Globus pallidus (tissue), 1 donor: Measurements from ENCODE around the gene ARSG.

ENCODE experiments used
- DNase-seq: peaks from one replicate; pipeline ENCODE4 v3.0.0-alpha.2; 2015; ENCODE audit warnings: low spot score

The ARSG gene

DNA sequence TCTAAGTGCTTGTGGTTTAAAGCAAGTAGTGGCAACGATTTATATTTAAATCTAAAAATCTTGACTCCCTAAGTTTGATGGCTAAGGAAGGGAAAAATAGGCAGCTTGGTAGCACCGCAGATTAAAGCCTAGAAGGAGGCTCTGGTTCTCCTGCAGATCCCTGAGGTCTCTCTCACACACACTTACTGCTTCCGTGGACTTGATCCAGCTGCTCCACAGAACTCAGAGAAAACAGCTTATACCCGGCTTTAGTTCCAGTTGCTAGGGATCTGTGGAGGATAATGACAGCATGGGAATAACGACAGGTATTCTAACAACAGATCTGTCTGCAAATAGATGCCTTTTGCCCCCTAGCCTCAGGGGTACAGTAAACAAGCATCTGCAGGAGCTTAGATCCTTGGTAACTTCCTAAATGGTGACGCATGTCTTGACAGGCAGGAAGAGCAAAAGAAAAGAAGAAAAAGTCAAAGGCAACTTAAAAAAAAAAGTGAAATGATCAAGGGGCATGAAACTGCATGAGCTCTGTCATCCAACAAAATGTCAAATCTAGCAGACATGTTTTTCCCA, 161.5 kb downstream of the ARSG start:
- no peak for DNase-seq

GRCh38 chr17:68453991-68454665, 162.8 kb downstream of the ARSG start:
- no peak for DNase-seq

- DNase-seq: no peak
Observed at GRCh38 chr17:68455901-68456338, 164.6 kb downstream of the ARSG start.

DNA sequence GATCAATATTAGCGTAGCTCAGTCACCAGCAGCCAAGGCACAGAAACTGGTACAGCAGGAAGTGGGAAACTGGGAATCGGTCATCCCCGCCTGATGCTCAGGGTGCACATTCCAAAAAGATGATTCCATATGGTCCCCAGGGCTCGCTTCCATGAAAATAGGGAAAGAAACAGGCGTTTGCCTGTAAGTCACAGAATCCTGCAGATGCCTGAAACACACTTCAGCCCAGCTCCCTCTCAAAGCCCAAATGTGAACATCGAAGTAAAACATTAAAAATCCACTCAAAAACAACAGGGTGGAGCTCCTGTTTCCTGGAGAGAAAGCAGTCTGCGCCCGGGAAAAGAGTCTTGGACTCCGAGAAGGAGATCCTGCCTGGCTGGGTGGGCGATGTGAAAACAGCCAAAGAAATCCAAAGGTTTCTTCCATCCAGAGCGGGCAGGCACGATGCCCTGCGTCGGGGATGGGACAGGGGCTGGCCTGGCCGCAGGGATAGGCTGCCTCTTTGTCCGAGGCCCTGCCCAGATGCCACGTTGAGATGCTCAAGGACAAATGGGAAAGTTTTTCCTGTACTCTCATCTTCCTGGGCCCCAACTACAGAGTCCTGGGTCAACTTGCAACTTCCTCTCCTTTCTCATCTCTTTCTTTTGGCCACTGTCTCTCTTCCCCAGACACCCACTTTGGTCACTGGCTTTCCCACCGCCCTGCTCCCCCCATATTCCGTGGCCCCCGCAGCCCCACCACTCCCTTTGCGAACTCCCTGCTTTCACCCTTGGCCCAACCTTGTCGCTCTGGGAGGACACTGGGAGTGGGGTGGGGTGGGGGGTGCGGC, 165.3 kb downstream of the ARSG start:
- DNase-seq: peak; percentile 79

- no peak for DNase-seq
Observed at GRCh38 chr17:68457168-68457538, 165.9 kb downstream of the ARSG start, which contains the start of gene WIPI1. TSS of gene WIPI1 (minus strand) at chr17:68457496. CDS start at chr17:68457421, 75 bp downstream.

DNA sequence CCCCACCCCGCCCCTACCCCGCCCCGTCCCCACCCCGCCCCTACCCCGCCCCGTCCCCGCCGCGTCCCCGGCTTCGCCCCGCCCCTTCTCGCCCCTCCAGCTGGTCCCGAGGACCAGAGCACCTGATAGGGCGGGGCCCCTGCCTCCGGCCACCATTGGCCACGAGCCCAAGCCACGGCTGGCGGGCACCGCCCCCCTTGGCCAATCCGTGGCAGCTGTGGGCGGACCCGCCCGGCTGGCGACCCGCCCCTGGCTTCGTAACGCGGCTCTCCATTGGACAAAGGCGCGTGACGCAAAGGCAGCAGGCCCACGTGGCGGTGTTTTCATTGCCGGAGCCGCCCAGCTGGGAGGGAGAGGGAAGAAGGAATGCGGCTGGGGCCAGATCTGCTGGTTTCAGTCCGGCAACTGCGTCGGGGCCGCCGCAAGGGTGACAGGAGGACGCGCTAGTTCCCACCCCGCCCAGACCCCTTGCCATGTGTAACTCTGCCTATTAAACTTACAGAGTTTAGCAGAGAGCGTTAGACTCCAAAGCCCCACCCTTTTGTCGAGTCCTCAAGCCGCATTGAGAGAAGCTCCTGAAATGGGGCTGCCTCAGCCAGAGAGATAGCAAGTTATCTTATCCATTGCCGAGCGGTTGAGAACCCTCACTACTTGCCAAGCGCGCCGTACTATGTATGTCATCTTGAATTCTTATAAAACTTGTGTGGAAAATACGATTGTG, 166.4 kb downstream of the ARSG start:
- DNase-seq: peak; percentile 98

DNA sequence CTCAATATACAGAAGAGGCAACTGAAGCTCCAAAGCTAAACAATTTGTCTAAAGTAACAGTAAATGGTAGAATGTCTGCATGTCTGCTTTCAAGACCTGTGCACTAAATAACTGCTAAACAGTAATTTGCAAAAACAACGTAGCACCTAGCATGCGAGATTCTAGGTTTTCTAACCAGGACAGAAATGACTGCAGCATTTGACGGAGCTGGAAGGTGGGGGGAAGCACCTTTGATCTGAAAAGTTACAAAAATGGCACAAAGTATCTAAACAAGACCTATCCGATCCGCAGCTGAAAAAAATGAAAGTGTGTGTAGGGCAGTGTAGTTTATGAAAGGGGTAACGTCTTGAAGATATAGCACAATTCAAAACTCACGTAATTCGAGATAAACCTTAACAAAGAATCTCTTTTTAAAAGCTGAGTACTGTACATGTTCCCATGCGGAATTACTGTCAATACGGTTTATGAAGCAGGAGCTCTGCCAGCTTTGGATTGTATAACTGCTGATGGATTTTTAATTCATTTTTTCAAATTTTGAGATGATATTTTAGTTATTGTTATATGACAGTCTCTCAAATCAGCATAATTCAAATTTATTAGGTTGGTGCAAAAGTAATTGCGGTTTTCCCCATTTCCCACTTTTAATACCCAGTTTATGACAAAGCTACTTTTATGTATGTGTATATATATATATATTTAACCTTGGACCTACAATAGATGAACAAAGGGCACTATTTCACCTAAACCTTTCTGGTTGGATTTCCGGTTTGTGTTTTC, 167.2 kb downstream of the ARSG start:
- DNase-seq: no peak

DNA sequence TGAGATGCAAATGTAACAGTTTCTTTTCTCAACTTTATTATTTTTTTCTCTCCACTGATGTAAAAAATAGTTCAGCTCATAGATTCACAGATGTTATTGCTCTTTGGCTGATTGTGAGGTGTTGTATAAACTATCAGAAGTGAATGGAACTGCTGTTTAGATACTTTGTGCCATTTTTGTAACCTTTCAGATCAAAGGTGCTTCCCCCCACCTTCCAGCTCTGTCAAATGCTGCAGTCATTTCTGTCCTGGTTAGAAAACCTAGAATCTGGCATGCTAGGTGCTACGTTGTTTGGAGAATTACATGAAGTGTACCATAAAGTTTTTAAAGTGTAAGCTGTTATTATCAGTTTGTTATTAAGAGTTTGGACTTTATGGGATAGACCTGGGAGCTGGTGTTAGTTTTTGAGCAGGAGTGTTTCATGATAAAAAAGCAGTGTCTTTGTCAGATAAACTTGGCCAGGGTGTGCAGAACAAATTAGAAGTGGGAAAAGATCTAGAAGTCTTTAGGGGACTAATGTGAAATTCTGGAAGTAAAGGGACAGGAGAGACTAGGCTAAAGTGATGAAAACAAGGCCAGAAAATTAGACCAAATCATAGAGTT, 167.8 kb downstream of the ARSG start:
- no peak for DNase-seq

DNA sequence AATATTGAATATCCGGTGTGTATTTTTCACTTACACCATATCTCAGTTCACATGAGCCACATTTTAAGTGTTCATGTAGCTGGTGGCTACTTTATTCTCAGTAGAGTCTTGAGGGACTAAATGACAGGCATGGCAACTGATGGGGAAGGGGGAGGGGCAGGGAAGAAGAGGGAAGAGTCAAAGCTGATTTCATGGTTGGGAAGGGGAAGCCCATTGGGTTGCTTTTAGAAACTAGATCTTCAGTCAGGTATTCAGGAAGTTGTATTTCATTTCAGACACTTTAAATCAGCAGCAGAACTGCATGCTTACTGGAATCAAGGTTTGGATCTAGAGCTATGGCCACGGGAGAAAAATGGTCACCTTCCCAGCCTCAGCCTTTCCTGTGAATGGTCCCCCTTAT, 168.9 kb downstream of the ARSG start:
- DNase-seq: no peak

DNA sequence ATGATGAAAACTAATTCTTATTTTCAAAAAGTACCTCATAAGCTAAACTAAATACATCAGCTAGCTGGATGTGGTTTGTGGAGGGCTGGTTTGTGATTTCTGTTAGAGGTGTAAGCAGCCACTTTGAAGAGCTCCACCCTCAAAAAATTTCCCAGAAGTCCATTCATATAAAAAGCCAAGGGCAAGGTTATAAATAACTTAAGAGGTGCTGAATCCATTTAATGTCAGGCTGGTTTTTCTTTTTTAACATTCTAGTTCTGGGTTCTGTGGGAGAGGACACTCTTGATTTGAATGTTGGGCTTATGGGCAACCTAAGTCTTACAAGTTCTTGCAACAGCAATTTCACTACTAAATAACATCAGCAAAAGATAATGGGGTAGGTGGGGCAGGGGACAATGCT, 169.4 kb downstream of the ARSG start:
- no peak for DNase-seq

DNA sequence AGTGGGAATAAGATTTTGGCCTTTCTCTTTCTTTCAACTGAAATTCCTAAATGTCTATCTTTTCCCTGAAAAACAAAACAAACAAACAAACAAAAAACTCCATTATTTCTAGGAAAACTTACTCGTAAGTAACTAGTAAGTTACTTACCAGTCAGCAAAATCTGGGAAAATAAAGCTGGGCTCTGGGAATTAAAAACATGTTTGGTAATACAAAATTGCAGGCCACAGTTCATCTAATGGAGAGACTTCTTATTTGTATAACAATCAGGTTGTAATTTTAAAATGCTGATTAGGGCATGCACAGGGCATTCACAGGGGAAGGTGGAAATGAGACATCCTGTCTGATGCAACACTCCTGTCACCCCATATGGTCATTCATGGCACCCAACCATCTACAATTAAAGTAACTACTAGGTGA, 169.8 kb downstream of the ARSG start:
- DNase-seq: no peak

GRCh38 chr17:68461589-68461988, 170.3 kb downstream of the ARSG start:
- DNase-seq: no peak

GRCh38 chr17:68462381-68463210, 171.3 kb downstream of the ARSG start:
- peak; percentile 77 for DNase-seq

GRCh38 chr17:68463211-68464019, 172.1 kb downstream of the ARSG start:
- no peak for DNase-seq

GRCh38 chr17:68468334-68468733, 177.0 kb downstream of the ARSG start:
- no peak for DNase-seq

- no peak for DNase-seq
Observed at GRCh38 chr17:68468788-68469187, 177.5 kb downstream of the ARSG start.
